GM23338 (cell line): ENCODE data around the gene ALS2. TPM values are rescaled to one million over a fixed set of nuclear protein-coding genes. Genes with fewer than 3 reads are reported as not detected.

Source experiments
- ATAC-seq: fragments of 200-7000 bp; cut with Tn5 transposase; 3 replicates; pipeline ENCODE4 v1.9.1; 2020
- DNase-seq: peaks from one replicate; pipeline ENCODE4 v3.0.0-alpha.2; 2015; ENCODE audit warnings: low spot score
- H2AFZ ChIP-seq: fragments of 200-600 bp; sonication (generic); 2 replicates; pipeline ENCODE4 v1.8.0; 2016; ENCODE audit warnings: antibody characterized with exemption, mild to moderate bottlenecking, moderate library complexity
- H3F3A ChIP-seq: fragments of 200-600 bp; sonication (generic); replicated peaks from 2 replicates; pipeline ENCODE4 v1.8.0; 2017; ENCODE audit warnings: antibody characterized with exemption, mixed run types, low read depth
- H3K27ac ChIP-seq: fragments of 200-600 bp; sonication (generic); 2 replicates; pipeline ENCODE4 v1.6.1; 2016; ENCODE audit warnings: low read depth
- H3K27me3 ChIP-seq: fragments of 200-600 bp; sonication (generic); 2 replicates; pipeline ENCODE4 v1.8.0; 2016; ENCODE audit warnings: mild to moderate bottlenecking, mixed run types, moderate library complexity; ENCODE audit not compliant: insufficient read depth
- H3K36me3 ChIP-seq: fragments of 200-600 bp; sonication (generic); 2 replicates; pipeline ENCODE4 v1.8.0; 2016; ENCODE audit warnings: mild to moderate bottlenecking; ENCODE audit not compliant: insufficient read depth
- H3K4me1 ChIP-seq: fragments of 200-600 bp; sonication (generic); 2 replicates; pipeline ENCODE4 v1.8.0; 2016; ENCODE audit warnings: mild to moderate bottlenecking, moderate library complexity; ENCODE audit not compliant: insufficient read depth
- H3K4me2 ChIP-seq: fragments of 200-600 bp; sonication (generic); 2 replicates; pipeline ENCODE4 v1.7.1; 2017; ENCODE audit warnings: mixed run types
- H3K4me3 ChIP-seq: fragments of 200-600 bp; sonication (generic); 2 replicates; pipeline ENCODE4 v1.6.1; 2016; ENCODE audit warnings: mixed run types
- H3K79me2 ChIP-seq: fragments of 200-600 bp; sonication (generic); replicated peaks from 2 replicates; pipeline ENCODE4 v1.8.0; 2017; ENCODE audit warnings: mild to moderate bottlenecking; ENCODE audit not compliant: insufficient read depth
- H3K9me2 ChIP-seq: fragments of 200-600 bp; sonication (generic); 2 replicates; pipeline ENCODE4 v1.8.0; 2017; ENCODE audit not compliant: insufficient read depth
- H4K20me1 ChIP-seq: fragments of 200-600 bp; sonication (generic); replicated peaks from 2 replicates; pipeline ENCODE4 v1.8.0; 2017; ENCODE audit warnings: mild to moderate bottlenecking; ENCODE audit not compliant: insufficient read depth
- H3K27ac Mint-ChIP-seq: 2 replicates; pipeline ENCODE4 v1.8.0; 2020; ENCODE audit warnings: inconsistent platforms, mild to moderate bottlenecking, moderate library complexity, mixed read lengths
- H3K27me3 Mint-ChIP-seq: 3 replicates; pipeline ENCODE4 v1.8.0; 2022; ENCODE audit warnings: low read depth, mild to moderate bottlenecking, moderate library complexity, mixed read lengths, inconsistent platforms; ENCODE audit not compliant: insufficient read depth, poor library complexity
- H3K36me3 Mint-ChIP-seq: 3 replicates; pipeline ENCODE4 v1.8.0; 2021; ENCODE audit warnings: low read depth, mild to moderate bottlenecking, inconsistent platforms, moderate library complexity, mixed read lengths
- H3K4me1 Mint-ChIP-seq: 3 replicates; pipeline ENCODE4 v1.8.0; 2020; ENCODE audit warnings: mild to moderate bottlenecking, inconsistent platforms, mixed read lengths
- H3K4me3 Mint-ChIP-seq: 3 replicates; pipeline ENCODE4 v1.8.0; 2021; ENCODE audit warnings: moderate library complexity, mild to moderate bottlenecking, inconsistent platforms, mixed read lengths
- H3K9me3 Mint-ChIP-seq: 3 replicates; pipeline ENCODE4 v1.8.0; 2020; ENCODE audit warnings: moderate library complexity, mild to moderate bottlenecking, inconsistent platforms, mixed read lengths
- CREB1 ChIP-seq: fragments of 250-450 bp; sonication (Bioruptor Pico); IDR thresholded peaks from 2 replicates; pipeline ENCODE4 v1.5.0; 2020; ENCODE audit warnings: low read depth, mild to moderate bottlenecking, moderate library complexity
- EZH2 ChIP-seq: fragments of 200-600 bp; sonication (generic); IDR thresholded peaks from one replicate; pipeline ENCODE4 v1.8.0; 2017; ENCODE audit warnings: antibody characterized with exemption, mild to moderate bottlenecking, low read depth; ENCODE audit not compliant: unreplicated experiment
- EZH2phosphoT487 ChIP-seq: fragments of 200-600 bp; sonication (generic); IDR thresholded peaks from one replicate; pipeline ENCODE4 v1.8.1; 2018; ENCODE audit warnings: antibody characterized with exemption; ENCODE audit not compliant: unreplicated experiment
- NANOG ChIP-seq: IDR thresholded peaks from 2 replicates; pipeline ENCODE4 v1.6.1; 2016; ENCODE audit warnings: antibody characterized with exemption, borderline replicate concordance
- POLR2AphosphoS5 ChIP-seq: IDR thresholded peaks from 2 replicates; pipeline ENCODE4 v1.6.1; 2016; ENCODE audit warnings: antibody characterized with exemption, low read depth
- STAT1 ChIP-seq: IDR thresholded peaks from one replicate; pipeline ENCODE4 v1.6.1; 2016; ENCODE audit warnings: antibody characterized with exemption; ENCODE audit not compliant: unreplicated experiment
- ZNF114 ChIP-seq: fragments of 250-450 bp; sonication (Bioruptor Pico); IDR thresholded peaks from 2 replicates; pipeline ENCODE4 v1.5.0; 2020; ENCODE audit warnings: mild to moderate bottlenecking, moderate library complexity
- ZNF331 ChIP-seq: fragments of 250-450 bp; sonication (Bioruptor Pico); IDR thresholded peaks from 2 replicates; pipeline ENCODE4 v1.5.0; 2020; ENCODE audit warnings: low read depth, mild to moderate bottlenecking, moderate library complexity
- polyA plus RNA-seq: library from polyadenylated mRNA; unstranded; fragments of >200 nt; fragmentation: Nextera tagmentation; extraction: Ambion mirVana; gene quantifications from 2 replicates; pipeline ENCODE4 v1.2.1, GENCODE V29; 2016
- total RNA-seq: library from RNA; depleted of rRNA; stranded (reverse); fragments of >200 nt; shearing (Covaris generic); gene quantifications from 2 replicates; pipeline ENCODE4 v1.2.3, GENCODE V29; 2014
- TF ChIP-seq, protein P1 (sequence below): IDR thresholded peaks from one replicate; pipeline ENCODE4 v1.6.1; 2018; ENCODE audit warnings: antibody characterized with exemption; ENCODE audit not compliant: unreplicated experiment
- TF ChIP-seq, protein P2 (sequence below): fragments of 250-450 bp; sonication (Bioruptor Pico); IDR thresholded peaks from 2 replicates; pipeline ENCODE4 v1.5.0; 2020; ENCODE audit warnings: mild to moderate bottlenecking, moderate library complexity
- TF ChIP-seq, protein P3 (sequence below): IDR thresholded peaks from 2 replicates; pipeline ENCODE4 v1.6.1; 2016; ENCODE audit warnings: antibody characterized with exemption

ALS2 gene
- total and polyA plus RNA-seq, 2 experiments from 2014 or later: 9.6 to 43.3 TPM

DNA sequence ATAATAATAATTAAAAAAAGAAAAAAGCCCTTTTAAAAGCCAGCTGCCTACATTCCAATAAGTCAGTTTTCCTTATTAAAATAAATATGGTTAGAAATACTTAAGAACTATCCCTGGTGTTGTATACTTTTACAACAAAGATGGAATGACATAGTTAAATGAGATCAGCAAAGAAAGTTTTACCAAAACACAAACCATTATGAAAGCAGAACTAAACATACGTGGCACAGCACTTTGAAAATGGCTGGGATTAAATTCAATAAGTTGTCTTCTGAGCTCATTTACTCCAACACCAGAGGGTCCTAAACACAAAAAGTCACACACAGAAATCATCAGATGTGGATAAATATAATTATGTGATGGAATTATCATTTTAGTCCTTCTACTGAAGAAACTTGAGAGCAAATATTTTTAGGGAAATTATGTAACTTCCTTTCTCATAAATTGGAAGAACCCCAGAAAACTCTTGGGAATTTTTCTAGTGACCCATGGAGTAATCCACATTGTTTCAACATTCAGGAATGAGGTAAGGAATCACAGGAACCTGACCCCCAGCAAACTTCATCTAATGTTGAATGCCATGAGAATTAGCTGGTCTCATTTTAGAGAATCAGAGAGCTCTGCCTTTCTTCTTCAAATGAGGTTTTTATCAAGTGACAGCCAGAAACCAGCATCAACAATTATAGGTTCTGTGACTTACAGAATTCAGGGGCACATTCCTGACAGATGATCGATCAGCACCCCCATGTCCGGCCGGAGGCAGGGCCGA lies 125.9 kb downstream of the ALS2 start:
- H4K20me1 ChIP-seq: no peaks in the 10 kb centered on the region
- no peak for DNase-seq
- H3K27ac ChIP-seq: no peak overlapping the region
- no peaks in the 10 kb centered on the region for H3K9me2 ChIP-seq
- H3K4me3 Mint-ChIP-seq: no peak overlapping the region
- TF ChIP-seq NANOG: no peak
- no peak for TF ChIP-seq POLR2AphosphoS5
- TF ChIP-seq STAT1: no peak
- TF ChIP-seq ZNF331 (CRISPR knock-in tag): no peak
- TF ChIP-seq, protein P1, sequence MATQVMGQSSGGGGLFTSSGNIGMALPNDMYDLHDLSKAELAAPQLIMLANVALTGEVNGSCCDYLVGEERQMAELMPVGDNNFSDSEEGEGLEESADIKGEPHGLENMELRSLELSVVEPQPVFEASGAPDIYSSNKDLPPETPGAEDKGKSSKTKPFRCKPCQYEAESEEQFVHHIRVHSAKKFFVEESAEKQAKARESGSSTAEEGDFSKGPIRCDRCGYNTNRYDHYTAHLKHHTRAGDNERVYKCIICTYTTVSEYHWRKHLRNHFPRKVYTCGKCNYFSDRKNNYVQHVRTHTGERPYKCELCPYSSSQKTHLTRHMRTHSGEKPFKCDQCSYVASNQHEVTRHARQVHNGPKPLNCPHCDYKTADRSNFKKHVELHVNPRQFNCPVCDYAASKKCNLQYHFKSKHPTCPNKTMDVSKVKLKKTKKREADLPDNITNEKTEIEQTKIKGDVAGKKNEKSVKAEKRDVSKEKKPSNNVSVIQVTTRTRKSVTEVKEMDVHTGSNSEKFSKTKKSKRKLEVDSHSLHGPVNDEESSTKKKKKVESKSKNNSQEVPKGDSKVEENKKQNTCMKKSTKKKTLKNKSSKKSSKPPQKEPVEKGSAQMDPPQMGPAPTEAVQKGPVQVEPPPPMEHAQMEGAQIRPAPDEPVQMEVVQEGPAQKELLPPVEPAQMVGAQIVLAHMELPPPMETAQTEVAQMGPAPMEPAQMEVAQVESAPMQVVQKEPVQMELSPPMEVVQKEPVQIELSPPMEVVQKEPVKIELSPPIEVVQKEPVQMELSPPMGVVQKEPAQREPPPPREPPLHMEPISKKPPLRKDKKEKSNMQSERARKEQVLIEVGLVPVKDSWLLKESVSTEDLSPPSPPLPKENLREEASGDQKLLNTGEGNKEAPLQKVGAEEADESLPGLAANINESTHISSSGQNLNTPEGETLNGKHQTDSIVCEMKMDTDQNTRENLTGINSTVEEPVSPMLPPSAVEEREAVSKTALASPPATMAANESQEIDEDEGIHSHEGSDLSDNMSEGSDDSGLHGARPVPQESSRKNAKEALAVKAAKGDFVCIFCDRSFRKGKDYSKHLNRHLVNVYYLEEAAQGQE: no peak
- TF ChIP-seq CREB1: no peak
- TF ChIP-seq ZNF114 (CRISPR knock-in tag): no peak
- TF ChIP-seq EZH2: no peak
- TF ChIP-seq, protein P2, sequence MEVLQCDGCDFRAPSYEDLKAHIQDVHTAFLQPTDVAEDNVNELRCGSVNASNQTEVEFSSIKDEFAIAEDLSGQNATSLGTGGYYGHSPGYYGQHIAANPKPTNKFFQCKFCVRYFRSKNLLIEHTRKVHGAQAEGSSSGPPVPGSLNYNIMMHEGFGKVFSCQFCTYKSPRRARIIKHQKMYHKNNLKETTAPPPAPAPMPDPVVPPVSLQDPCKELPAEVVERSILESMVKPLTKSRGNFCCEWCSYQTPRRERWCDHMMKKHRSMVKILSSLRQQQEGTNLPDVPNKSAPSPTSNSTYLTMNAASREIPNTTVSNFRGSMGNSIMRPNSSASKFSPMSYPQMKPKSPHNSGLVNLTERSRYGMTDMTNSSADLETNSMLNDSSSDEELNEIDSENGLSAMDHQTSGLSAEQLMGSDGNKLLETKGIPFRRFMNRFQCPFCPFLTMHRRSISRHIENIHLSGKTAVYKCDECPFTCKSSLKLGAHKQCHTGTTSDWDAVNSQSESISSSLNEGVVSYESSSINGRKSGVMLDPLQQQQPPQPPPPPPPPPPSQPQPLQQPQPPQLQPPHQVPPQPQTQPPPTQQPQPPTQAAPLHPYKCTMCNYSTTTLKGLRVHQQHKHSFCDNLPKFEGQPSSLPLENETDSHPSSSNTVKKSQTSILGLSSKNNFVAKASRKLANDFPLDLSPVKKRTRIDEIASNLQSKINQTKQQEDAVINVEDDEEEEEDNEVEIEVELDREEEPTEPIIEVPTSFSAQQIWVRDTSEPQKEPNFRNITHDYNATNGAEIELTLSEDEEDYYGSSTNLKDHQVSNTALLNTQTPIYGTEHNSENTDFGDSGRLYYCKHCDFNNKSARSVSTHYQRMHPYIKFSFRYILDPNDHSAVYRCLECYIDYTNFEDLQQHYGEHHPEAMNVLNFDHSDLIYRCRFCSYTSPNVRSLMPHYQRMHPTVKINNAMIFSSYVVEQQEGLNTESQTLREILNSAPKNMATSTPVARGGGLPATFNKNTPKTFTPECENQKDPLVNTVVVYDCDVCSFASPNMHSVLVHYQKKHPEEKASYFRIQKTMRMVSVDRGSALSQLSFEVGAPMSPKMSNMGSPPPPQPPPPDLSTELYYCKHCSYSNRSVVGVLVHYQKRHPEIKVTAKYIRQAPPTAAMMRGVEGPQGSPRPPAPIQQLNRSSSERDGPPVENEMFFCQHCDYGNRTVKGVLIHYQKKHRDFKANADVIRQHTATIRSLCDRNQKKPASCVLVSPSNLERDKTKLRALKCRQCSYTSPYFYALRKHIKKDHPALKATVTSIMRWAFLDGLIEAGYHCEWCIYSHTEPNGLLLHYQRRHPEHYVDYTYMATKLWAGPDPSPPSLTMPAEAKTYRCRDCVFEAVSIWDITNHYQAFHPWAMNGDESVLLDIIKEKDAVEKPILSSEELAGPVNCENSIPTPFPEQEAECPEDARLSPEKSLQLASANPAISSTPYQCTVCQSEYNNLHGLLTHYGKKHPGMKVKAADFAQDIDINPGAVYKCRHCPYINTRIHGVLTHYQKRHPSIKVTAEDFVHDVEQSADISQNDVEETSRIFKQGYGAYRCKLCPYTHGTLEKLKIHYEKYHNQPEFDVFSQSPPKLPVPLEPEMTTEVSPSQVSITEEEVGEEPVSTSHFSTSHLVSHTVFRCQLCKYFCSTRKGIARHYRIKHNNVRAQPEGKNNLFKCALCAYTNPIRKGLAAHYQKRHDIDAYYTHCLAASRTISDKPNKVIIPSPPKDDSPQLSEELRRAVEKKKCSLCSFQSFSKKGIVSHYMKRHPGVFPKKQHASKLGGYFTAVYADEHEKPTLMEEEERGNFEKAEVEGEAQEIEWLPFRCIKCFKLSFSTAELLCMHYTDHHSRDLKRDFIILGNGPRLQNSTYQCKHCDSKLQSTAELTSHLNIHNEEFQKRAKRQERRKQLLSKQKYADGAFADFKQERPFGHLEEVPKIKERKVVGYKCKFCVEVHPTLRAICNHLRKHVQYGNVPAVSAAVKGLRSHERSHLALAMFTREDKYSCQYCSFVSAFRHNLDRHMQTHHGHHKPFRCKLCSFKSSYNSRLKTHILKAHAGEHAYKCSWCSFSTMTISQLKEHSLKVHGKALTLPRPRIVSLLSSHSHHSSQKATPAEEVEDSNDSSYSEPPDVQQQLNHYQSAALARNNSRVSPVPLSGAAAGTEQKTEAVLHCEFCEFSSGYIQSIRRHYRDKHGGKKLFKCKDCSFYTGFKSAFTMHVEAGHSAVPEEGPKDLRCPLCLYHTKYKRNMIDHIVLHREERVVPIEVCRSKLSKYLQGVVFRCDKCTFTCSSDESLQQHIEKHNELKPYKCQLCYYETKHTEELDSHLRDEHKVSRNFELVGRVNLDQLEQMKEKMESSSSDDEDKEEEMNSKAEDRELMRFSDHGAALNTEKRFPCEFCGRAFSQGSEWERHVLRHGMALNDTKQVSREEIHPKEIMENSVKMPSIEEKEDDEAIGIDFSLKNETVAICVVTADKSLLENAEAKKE (CRISPR knock-in tag): no peak
- no peak for TF ChIP-seq EZH2phosphoT487
- TF ChIP-seq, protein P3, sequence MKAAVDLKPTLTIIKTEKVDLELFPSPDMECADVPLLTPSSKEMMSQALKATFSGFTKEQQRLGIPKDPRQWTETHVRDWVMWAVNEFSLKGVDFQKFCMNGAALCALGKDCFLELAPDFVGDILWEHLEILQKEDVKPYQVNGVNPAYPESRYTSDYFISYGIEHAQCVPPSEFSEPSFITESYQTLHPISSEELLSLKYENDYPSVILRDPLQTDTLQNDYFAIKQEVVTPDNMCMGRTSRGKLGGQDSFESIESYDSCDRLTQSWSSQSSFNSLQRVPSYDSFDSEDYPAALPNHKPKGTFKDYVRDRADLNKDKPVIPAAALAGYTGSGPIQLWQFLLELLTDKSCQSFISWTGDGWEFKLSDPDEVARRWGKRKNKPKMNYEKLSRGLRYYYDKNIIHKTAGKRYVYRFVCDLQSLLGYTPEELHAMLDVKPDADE: no peak
- no peak overlapping the region for H3K27ac Mint-ChIP-seq
- no peak overlapping the region for H3K4me3 ChIP-seq
- ATAC-seq: no peak
- no peak overlapping the region for H3K4me2 ChIP-seq
- no peaks in the 10 kb centered on the region for H3K36me3 Mint-ChIP-seq
- H2AFZ ChIP-seq: no peak overlapping the region
- no peaks in the 10 kb centered on the region for H3K79me2 ChIP-seq
- H3K27me3 Mint-ChIP-seq: peaks cover 5% of the 10 kb centered on the region
- no peaks in the 10 kb centered on the region for H3K27me3 ChIP-seq
- H3K4me1 Mint-ChIP-seq: no peaks in the 10 kb centered on the region
- no peaks in the 10 kb centered on the region for H3K4me1 ChIP-seq
- no peaks in the 10 kb centered on the region for H3F3A ChIP-seq
- no peaks in the 10 kb centered on the region for H3K9me3 Mint-ChIP-seq
- H3K36me3 ChIP-seq: no peaks in the 10 kb centered on the region
